K562 (cell line): ENCODE measurements around the gene VSIG10L. TPM values are rescaled to one million over a fixed set of nuclear protein-coding genes. Genes with fewer than 3 reads are reported as not detected.

Experiments
- CGGBP1 ChIP-seq: fragments of 250-450 bp; sonication (Bioruptor Pico); IDR thresholded peaks from 2 replicates; pipeline ENCODE4 v1.9.0; 2021; ENCODE audit warnings: mild to moderate bottlenecking
- ETV1 ChIP-seq: fragments of 450-650 bp; conservative IDR thresholded peaks from 2 replicates; pipeline ENCODE4 v1.6.1; 2016; ENCODE audit warnings: missing genetic modification characterization, control low read depth, low read depth, missing compliant biosample characterization
- FOXJ3 ChIP-seq: sonication (generic); formaldehyde crosslinking; IDR thresholded peaks from 2 replicates; pipeline ENCODE4 v1.4.0; 2020; ENCODE audit warnings: mild to moderate bottlenecking, missing genetic modification reagents
- ILK ChIP-seq: fragments of 450-650 bp; IDR thresholded peaks from 2 replicates; pipeline ENCODE4 v1.6.1; 2016; ENCODE audit warnings: missing genetic modification characterization, low read depth, mild to moderate bottlenecking, missing compliant biosample characterization, moderate library complexity, borderline replicate concordance
- MCM3 ChIP-seq: fragments of 450-650 bp; IDR thresholded peaks from 2 replicates; pipeline ENCODE4 v1.6.1; 2016
- MCM7 ChIP-seq, 2 experiments: fragments of 450-650 bp; IDR thresholded peaks; 2 replicates each; pipeline ENCODE4 v1.6.1; 2016 to 2018
- MEIS2 ChIP-seq: fragments of 450-650 bp; IDR thresholded peaks from 2 replicates; pipeline ENCODE4 v1.6.1; 2014; ENCODE audit warnings: mild to moderate bottlenecking; ENCODE audit not compliant: partially characterized antibody
- OTX1 ChIP-seq: fragments of 450-650 bp; formaldehyde crosslinking; IDR thresholded peaks from 2 replicates; pipeline ENCODE4 v1.4.0; 2022; ENCODE audit warnings: mild to moderate bottlenecking
- PTBP1 ChIP-seq: fragments of 200-400 bp; formaldehyde crosslinking; IDR thresholded peaks from 2 replicates; pipeline ENCODE4 v1.6.1; 2017; ENCODE audit warnings: low read depth, low read length
- RBBP5 ChIP-seq: fragments of 200-600 bp; sonication (generic); IDR thresholded peaks from 2 replicates; pipeline ENCODE4 v1.6.1; 2012; ENCODE audit warnings: borderline replicate concordance, mild to moderate bottlenecking, low read length, control low read depth, inconsistent platforms; ENCODE audit not compliant: insufficient read depth, poor library complexity, severe bottlenecking
- RBM17 ChIP-seq: fragments of 200-400 bp; formaldehyde crosslinking; IDR thresholded peaks from 2 replicates; pipeline ENCODE4 v1.6.1; 2017; ENCODE audit warnings: low read depth, mild to moderate bottlenecking, low read length, borderline replicate concordance
- RFX7 ChIP-seq: fragments of 250-450 bp; sonication (Bioruptor Pico); IDR thresholded peaks from 2 replicates; pipeline ENCODE4 v1.5.1; 2021; ENCODE audit warnings: mild to moderate bottlenecking
- THAP12 ChIP-seq: fragments of 250-450 bp; sonication (Bioruptor Pico); IDR thresholded peaks from 2 replicates; pipeline ENCODE4 v1.9.0; 2021; ENCODE audit warnings: mild to moderate bottlenecking, inconsistent platforms
- polyA plus RNA-seq, 8 experiments: library from polyadenylated mRNA; depleted of rRNA in 4 of 8; stranded (reverse) in 5 of 8; unstranded in 3 of 8; fragments of >200 nt; fragmentation: Nextera tagmentation in 2 of 8; fragmentation: Illumina TruSeq in 1 of 8; extraction: Ambion mirVana in 2 of 8; extraction: Trizol in 1 of 8; gene quantifications; 2 replicates each; pipeline versions ENCODE4 v1.2.1 to v1.2.3, GENCODE V29; 2011 to 2014; ENCODE audit warnings: inconsistent platforms in 1 of 8, missing spikeins in 1 of 8
- total RNA-seq, 7 experiments: library from RNA; depleted of rRNA in 6 of 7; stranded (reverse); fragments of >200 nt in 6 of 7; fragmentation: Illumina TruSeq in 2 of 7; extraction: Trizol in 2 of 7; gene quantifications; 2 replicates each; pipeline versions ENCODE4 v1.2.1 to v1.2.3, GENCODE V29; 2011 to 2021; ENCODE audit warnings: low replicate concordance in 1 of 7
- TF ChIP-seq, protein P1 (sequence below): sonication (generic); formaldehyde crosslinking; IDR thresholded peaks from 2 replicates; pipeline ENCODE4 v1.8.0; 2022; ENCODE audit warnings: missing genetic modification reagents, mild to moderate bottlenecking, borderline replicate concordance
- TF ChIP-seq, protein P2 (sequence below), 2 experiments: fragments of 450-650 bp; IDR thresholded peaks; 2 replicates each; pipeline ENCODE4 v1.6.1; 2018; ENCODE audit warnings: mild to moderate bottlenecking in 2 of 2, low read depth in 1 of 2; ENCODE audit not compliant: partially characterized antibody in 2 of 2
- TF ChIP-seq, protein P3 (sequence below): sonication (generic); formaldehyde crosslinking; IDR thresholded peaks from 2 replicates; pipeline ENCODE4 v1.8.1; 2022; ENCODE audit warnings: missing genetic modification reagents

The VSIG10L gene
- total and polyA plus RNA-seq, 9 of the 15 experiments (the other 6 are each of a cell fraction or from before 2014, with no cell fraction given), result 1.1 to 7.6 (median 2.2) TPM

DNA sequence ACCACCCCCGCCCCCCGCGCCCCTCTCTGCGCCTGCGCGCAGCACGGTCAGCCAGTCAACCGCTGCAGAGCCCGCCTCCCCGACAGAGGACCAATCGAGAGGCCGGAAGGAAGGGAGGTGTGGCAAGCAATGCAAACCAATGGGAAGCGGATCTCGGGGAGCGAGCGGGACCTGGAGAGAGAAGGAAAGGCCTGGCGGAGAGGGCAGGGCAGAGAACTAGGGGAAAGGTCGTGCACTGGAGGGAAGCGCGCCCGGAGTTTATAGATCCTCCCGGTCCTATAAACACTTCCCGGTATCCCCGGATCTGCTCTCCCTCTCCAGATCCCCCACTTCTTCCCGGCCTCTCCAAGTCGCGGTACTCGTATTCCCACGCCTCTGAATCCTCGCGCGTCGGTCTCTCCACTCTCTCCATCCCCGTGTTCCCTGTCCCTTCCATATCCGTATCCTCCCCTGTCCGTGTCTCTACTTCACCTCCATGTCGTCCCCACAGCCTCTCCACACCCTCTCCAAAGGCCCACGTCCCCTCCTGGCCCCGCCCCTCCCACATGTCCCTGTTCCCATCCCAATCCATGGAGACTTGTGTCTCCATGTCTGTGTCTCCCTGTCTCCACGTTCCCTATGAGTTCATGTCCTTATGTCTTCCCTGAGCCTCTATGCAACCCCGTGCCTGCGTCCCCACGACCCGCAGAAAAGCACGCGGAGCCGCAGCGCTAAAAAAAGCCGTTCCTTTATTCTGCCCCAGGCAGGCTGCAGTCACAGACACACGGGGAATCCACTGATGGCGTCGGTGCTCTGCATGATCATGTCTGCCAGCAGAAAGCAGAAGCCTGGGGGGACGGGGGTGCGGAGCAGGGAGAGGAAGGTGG lies 24.7 kb upstream of the VSIG10L start (continued):
- TF ChIP-seq, protein P1, sequence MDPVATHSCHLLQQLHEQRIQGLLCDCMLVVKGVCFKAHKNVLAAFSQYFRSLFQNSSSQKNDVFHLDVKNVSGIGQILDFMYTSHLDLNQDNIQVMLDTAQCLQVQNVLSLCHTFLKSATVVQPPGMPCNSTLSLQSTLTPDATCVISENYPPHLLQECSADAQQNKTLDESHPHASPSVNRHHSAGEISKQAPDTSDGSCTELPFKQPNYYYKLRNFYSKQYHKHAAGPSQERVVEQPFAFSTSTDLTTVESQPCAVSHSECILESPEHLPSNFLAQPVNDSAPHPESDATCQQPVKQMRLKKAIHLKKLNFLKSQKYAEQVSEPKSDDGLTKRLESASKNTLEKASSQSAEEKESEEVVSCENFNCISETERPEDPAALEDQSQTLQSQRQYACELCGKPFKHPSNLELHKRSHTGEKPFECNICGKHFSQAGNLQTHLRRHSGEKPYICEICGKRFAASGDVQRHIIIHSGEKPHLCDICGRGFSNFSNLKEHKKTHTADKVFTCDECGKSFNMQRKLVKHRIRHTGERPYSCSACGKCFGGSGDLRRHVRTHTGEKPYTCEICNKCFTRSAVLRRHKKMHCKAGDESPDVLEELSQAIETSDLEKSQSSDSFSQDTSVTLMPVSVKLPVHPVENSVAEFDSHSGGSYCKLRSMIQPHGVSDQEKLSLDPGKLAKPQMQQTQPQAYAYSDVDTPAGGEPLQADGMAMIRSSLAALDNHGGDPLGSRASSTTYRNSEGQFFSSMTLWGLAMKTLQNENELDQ (CRISPR knock-in tag), result no peak
- peak; percentile 48 for TF ChIP-seq RBBP5
- TF ChIP-seq MCM3, result no peak
- no peak for TF ChIP-seq PTBP1
- no peak for TF ChIP-seq RBM17
- peak; percentile 61; the same call in 1 of the 2 replicates for TF ChIP-seq THAP12 (CRISPR knock-in tag)
- TF ChIP-seq, protein P2, sequence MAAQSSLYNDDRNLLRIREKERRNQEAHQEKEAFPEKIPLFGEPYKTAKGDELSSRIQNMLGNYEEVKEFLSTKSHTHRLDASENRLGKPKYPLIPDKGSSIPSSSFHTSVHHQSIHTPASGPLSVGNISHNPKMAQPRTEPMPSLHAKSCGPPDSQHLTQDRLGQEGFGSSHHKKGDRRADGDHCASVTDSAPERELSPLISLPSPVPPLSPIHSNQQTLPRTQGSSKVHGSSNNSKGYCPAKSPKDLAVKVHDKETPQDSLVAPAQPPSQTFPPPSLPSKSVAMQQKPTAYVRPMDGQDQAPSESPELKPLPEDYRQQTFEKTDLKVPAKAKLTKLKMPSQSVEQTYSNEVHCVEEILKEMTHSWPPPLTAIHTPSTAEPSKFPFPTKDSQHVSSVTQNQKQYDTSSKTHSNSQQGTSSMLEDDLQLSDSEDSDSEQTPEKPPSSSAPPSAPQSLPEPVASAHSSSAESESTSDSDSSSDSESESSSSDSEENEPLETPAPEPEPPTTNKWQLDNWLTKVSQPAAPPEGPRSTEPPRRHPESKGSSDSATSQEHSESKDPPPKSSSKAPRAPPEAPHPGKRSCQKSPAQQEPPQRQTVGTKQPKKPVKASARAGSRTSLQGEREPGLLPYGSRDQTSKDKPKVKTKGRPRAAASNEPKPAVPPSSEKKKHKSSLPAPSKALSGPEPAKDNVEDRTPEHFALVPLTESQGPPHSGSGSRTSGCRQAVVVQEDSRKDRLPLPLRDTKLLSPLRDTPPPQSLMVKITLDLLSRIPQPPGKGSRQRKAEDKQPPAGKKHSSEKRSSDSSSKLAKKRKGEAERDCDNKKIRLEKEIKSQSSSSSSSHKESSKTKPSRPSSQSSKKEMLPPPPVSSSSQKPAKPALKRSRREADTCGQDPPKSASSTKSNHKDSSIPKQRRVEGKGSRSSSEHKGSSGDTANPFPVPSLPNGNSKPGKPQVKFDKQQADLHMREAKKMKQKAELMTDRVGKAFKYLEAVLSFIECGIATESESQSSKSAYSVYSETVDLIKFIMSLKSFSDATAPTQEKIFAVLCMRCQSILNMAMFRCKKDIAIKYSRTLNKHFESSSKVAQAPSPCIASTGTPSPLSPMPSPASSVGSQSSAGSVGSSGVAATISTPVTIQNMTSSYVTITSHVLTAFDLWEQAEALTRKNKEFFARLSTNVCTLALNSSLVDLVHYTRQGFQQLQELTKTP (IDR thresholded peaks at IDR 0.05; ENCODE audit: low read depth in 1 of 2, partially characterized antibody in 2 of 2), result peak in 1 of 2 experiments; percentile 76
- 0 out of 2 replicates have a peak, but pooled peaks have one; percentile 8 for TF ChIP-seq ETV1 (tag)
- TF ChIP-seq FOXJ3 (CRISPR knock-in tag), result no peak
- TF ChIP-seq, protein P3, sequence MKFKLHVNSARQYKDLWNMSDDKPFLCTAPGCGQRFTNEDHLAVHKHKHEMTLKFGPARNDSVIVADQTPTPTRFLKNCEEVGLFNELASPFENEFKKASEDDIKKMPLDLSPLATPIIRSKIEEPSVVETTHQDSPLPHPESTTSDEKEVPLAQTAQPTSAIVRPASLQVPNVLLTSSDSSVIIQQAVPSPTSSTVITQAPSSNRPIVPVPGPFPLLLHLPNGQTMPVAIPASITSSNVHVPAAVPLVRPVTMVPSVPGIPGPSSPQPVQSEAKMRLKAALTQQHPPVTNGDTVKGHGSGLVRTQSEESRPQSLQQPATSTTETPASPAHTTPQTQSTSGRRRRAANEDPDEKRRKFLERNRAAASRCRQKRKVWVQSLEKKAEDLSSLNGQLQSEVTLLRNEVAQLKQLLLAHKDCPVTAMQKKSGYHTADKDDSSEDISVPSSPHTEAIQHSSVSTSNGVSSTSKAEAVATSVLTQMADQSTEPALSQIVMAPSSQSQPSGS (CRISPR knock-in tag), result no peak
- TF ChIP-seq OTX1, result peak; percentile 93; the same call in 1 of the 2 replicates
- peak; percentile 43 for TF ChIP-seq MEIS2
- no peak for TF ChIP-seq MCM7 (IDR thresholded peaks at IDR 0.05)
- no peak for TF ChIP-seq ILK (tag)
- no peak for TF ChIP-seq RFX7 (CRISPR knock-in tag)
- TF ChIP-seq CGGBP1 (CRISPR knock-in tag), result no peak
